GM12892 (cell line): ENCODE data around the gene PPP2R2B.

Experiments used
- POLR2A ChIP-seq: IDR thresholded peaks from 2 replicates; pipeline ENCODE4 v1.6.1; 2011; ENCODE audit warnings: low read depth, low read length, control low read depth
- POLR2AphosphoS5 ChIP-seq: IDR thresholded peaks from 2 replicates; pipeline ENCODE4 v1.6.1; 2011; ENCODE audit warnings: low read depth, low read length, control low read depth
- TAF1 ChIP-seq: IDR thresholded peaks from 2 replicates; pipeline ENCODE4 v1.6.1; 2011; ENCODE audit warnings: low read depth, mild to moderate bottlenecking, control low read depth, low read length, borderline replicate concordance

DNA sequence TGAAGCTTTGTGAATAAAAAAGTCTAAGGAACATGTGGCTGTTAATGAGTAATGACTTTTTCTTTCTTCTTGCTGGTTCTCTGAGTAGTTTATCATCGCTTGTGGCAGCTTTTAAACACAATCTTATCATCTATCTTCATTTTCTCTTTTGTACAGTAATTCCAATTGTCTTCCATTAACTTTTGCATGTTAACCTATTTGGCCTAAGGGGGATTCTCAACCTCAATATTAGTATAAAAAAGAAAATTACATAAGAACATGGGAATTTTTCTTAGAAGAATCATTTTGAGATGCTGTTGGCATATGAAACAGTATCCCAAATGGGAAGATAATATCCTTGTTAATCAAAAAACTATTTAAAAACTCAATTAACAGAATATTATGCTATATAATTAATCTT lies 182.9 kb downstream of the PPP2R2B start:
- TF ChIP-seq POLR2A (no peak), POLR2AphosphoS5 (no peak), TAF1 (no peak)
